BLaER1 treated with 17β-estradiol and CSF1 and Interleukin-3, amounts not matched to agents 10 nM and 100 nM (cell line): ENCODE results near the gene POFUT2.

Experiments used
- H3K27ac ChIP-seq, 11 experiments: shearing (Covaris generic); formaldehyde crosslinking; 2 replicates each; pipeline ENCODE4 v1.8.1; 2022
- H3K27me3 ChIP-seq, 11 experiments: shearing (Covaris generic); formaldehyde crosslinking; 2 replicates each; pipeline ENCODE4 v1.8.1; 2022
- H3K36me3 ChIP-seq, 11 experiments: shearing (Covaris generic); formaldehyde crosslinking; 2 replicates each; pipeline ENCODE4 v1.8.1; 2022
- H3K4me1 ChIP-seq, 10 experiments: shearing (Covaris generic); formaldehyde crosslinking; 2 replicates each; pipeline ENCODE4 v1.8.1; 2022
- H3K4me2 ChIP-seq, 11 experiments: shearing (Covaris generic); formaldehyde crosslinking; 2 replicates each; pipeline ENCODE4 v1.8.1; 2022
- H3K4me3 ChIP-seq, 10 experiments: shearing (Covaris generic); formaldehyde crosslinking; 2 replicates each; pipeline ENCODE4 v1.8.1; 2022
- H3K9ac ChIP-seq, 11 experiments: shearing (Covaris generic); formaldehyde crosslinking; 2 replicates each; pipeline ENCODE4 v1.8.1; 2022
- H3K9me3 ChIP-seq, 11 experiments: shearing (Covaris generic); formaldehyde crosslinking; replicated peaks in 1 of 11; 2 replicates each; pipeline ENCODE4 v1.8.1; 2022
- H4K20me1 ChIP-seq, 11 experiments: shearing (Covaris generic); formaldehyde crosslinking; 2 replicates each; pipeline ENCODE4 v1.8.1; 2022
- Cebpa-rat ChIP-seq, 11 experiments: shearing (Covaris generic); IDR thresholded peaks; 2 replicates each; pipeline ENCODE4 v1.8.1; 2022

Gene POFUT2

GRCh38 chr21:45253633-45254459, 33.8 kb downstream of the POFUT2 start:
- Histone ChIP-seq H3K4me1 (peaks cover 8 to 43% (median 35%) of the 10 kb centered on the region in 10 experiments; a peak in 19 of 20 replicates), H3K27me3 (peaks cover 0 to 6% (median 0%) of the 10 kb centered on the region in 11 experiments; a peak in 1 of 22 replicates), H3K4me3 (no peak overlapping the region), H3K4me2 (peak overlapping the region; percentile 5 to 60 (median 51); a peak in 21 of 22 replicates), H3K9me3 (peaks cover 15 to 25% (median 18%) of the 10 kb centered on the region in 11 experiments; a peak in 21 of 22 replicates), H4K20me1 (peaks cover 0 to 5% (median 0%) of the 10 kb centered on the region in 11 experiments; a peak in 2 of 22 replicates), H3K9ac (peak overlapping the region in 1 of 11 experiments; percentile 45; a peak in 3 of 22 replicates), H3K27ac (no peak overlapping the region), H3K36me3 (no peaks in the 10 kb centered on the region)
- no peak for TF ChIP-seq Cebpa-rat (IDR thresholded peaks at IDR 0.05)

- H3K27ac ChIP-seq = peak overlapping the region in 1 of 11 experiments; percentile 8; a peak in 1 of 22 replicates
- H4K20me1 ChIP-seq = peaks cover 0 to 5% (median 0%) of the 10 kb centered on the region in 11 experiments; a peak in 2 of 22 replicates
- peak overlapping the region; percentile 5 to 60 (median 51); a peak in 21 of 22 replicates for H3K4me2 ChIP-seq
- H3K9me3 ChIP-seq = peaks cover 15 to 25% (median 18%) of the 10 kb centered on the region in 11 experiments; a peak in 21 of 22 replicates
- H3K27me3 ChIP-seq = peaks cover 0 to 6% (median 0%) of the 10 kb centered on the region in 11 experiments; a peak in 1 of 22 replicates
- peak overlapping the region in 1 of 11 experiments; percentile 45; a peak in 3 of 22 replicates for H3K9ac ChIP-seq
- no peaks in the 10 kb centered on the region for H3K36me3 ChIP-seq
- H3K4me1 ChIP-seq = peaks cover 8 to 43% (median 35%) of the 10 kb centered on the region in 10 experiments; a peak in 19 of 20 replicates
- H3K4me3 ChIP-seq = no peak overlapping the region
- TF ChIP-seq Cebpa-rat (IDR thresholded peaks at IDR 0.05) = no peak
These were observed 34.5 kb downstream of the POFUT2 start for GRCh38 chr21:45253180-45253579.

GRCh38 chr21:45252448-45252925, 35.2 kb downstream of the POFUT2 start:
- no peak for TF ChIP-seq Cebpa-rat (IDR thresholded peaks at IDR 0.05)
- Histone ChIP-seq H3K4me2 (no peak overlapping the region), H3K9ac (no peak overlapping the region), H3K27me3 (peaks cover 0 to 6% (median 0%) of the 10 kb centered on the region in 11 experiments; a peak in 1 of 22 replicates), H3K9me3 (peaks cover 15 to 25% (median 18%) of the 10 kb centered on the region in 11 experiments; a peak in 21 of 22 replicates), H3K36me3 (no peaks in the 10 kb centered on the region), H4K20me1 (peaks cover 0 to 5% (median 0%) of the 10 kb centered on the region in 11 experiments; a peak in 2 of 22 replicates), H3K4me3 (no peak overlapping the region), H3K27ac (no peak overlapping the region), H3K4me1 (peaks cover 8 to 38% (median 35%) of the 10 kb centered on the region in 10 experiments; a peak in 19 of 20 replicates)

- H3K4me3 ChIP-seq = no peak overlapping the region
- H3K36me3 ChIP-seq = no peaks in the 10 kb centered on the region
- no peak overlapping the region for H3K4me2 ChIP-seq
- no peak overlapping the region for H3K9ac ChIP-seq
- H3K27me3 ChIP-seq = peaks cover 0 to 6% (median 0%) of the 10 kb centered on the region in 11 experiments; a peak in 1 of 22 replicates
- H3K9me3 ChIP-seq = peaks cover 15 to 25% (median 18%) of the 10 kb centered on the region in 11 experiments; a peak in 21 of 22 replicates
- peaks cover 8 to 31% (median 29%) of the 10 kb centered on the region in 10 experiments; a peak in 19 of 20 replicates for H3K4me1 ChIP-seq
- no peak for TF ChIP-seq Cebpa-rat (IDR thresholded peaks at IDR 0.05)
- H3K27ac ChIP-seq = no peak overlapping the region
- H4K20me1 ChIP-seq = peaks cover 0 to 5% (median 0%) of the 10 kb centered on the region in 11 experiments; a peak in 2 of 22 replicates
These were observed 35.9 kb downstream of the POFUT2 start for GRCh38 chr21:45251635-45252447.

GRCh38 chr21:45250914-45251634, 36.6 kb downstream of the POFUT2 start:
- Histone ChIP-seq H3K9ac (no peak overlapping the region), H3K36me3 (no peaks in the 10 kb centered on the region), H3K27me3 (peaks cover 0 to 6% (median 0%) of the 10 kb centered on the region in 11 experiments; a peak in 1 of 22 replicates), H3K4me2 (no peak overlapping the region), H3K27ac (no peak overlapping the region), H4K20me1 (no peaks in the 10 kb centered on the region; a peak in 1 of 22 replicates), H3K4me1 (peaks cover 8 to 23% (median 21%) of the 10 kb centered on the region in 10 experiments; a peak in 19 of 20 replicates), H3K9me3 (peaks cover 15 to 25% (median 18%) of the 10 kb centered on the region in 11 experiments; a peak in 21 of 22 replicates), H3K4me3 (no peak overlapping the region)
- TF ChIP-seq Cebpa-rat (IDR thresholded peaks at IDR 0.05) = no peak

GRCh38 chr21:45250272-45250671, 37.4 kb downstream of the POFUT2 start:
- no peak overlapping the region for H3K27ac ChIP-seq
- H4K20me1 ChIP-seq = no peaks in the 10 kb centered on the region; a peak in 1 of 22 replicates
- peaks cover 15 to 25% (median 18%) of the 10 kb centered on the region in 11 experiments; a peak in 21 of 22 replicates for H3K9me3 ChIP-seq
- H3K4me1 ChIP-seq = peaks cover 8 to 15% (median 14%) of the 10 kb centered on the region in 10 experiments; a peak in 19 of 20 replicates
- H3K27me3 ChIP-seq = peaks cover 0 to 6% (median 0%) of the 10 kb centered on the region in 11 experiments; a peak in 1 of 22 replicates
- TF ChIP-seq Cebpa-rat (IDR thresholded peaks at IDR 0.05) = no peak
- no peaks in the 10 kb centered on the region for H3K36me3 ChIP-seq
- no peak overlapping the region for H3K9ac ChIP-seq
- no peak overlapping the region for H3K4me2 ChIP-seq
- H3K4me3 ChIP-seq = no peak overlapping the region

- no peak overlapping the region for H3K4me2 ChIP-seq
These were observed 38.1 kb downstream of the POFUT2 start for GRCh38 chr21:45249626-45250025.

More at GRCh38 chr21:45249626-45250025, 38.1 kb downstream of the POFUT2 start:
- Histone ChIP-seq H3K27ac (no peak overlapping the region), H3K9ac (no peak overlapping the region), H3K27me3 (peaks cover 0 to 6% (median 0%) of the 10 kb centered on the region in 11 experiments; a peak in 1 of 22 replicates), H3K9me3 (peaks cover 16 to 28% (median 21%) of the 10 kb centered on the region in 11 experiments), H3K36me3 (no peaks in the 10 kb centered on the region), H3K4me1 (peaks cover 8 to 13% (median 11%) of the 10 kb centered on the region in 10 experiments; a peak in 19 of 20 replicates), H3K4me3 (no peak overlapping the region), H4K20me1 (no peaks in the 10 kb centered on the region; a peak in 1 of 22 replicates)
- TF ChIP-seq Cebpa-rat (IDR thresholded peaks at IDR 0.05) = no peak
